HCT116 (cell line): ENCODE results near the gene SVEP1. TPM values are rescaled to one million over a fixed set of nuclear protein-coding genes. Genes with fewer than 3 reads are reported as not detected.

Experiments
- ATAC-seq: fragments of 200-7000 bp; cut with Tn5 transposase; 2 replicates; pipeline ENCODE4 v1.9.1; 2020; ENCODE audit warnings: mild to moderate bottlenecking, moderate library complexity
- BruUV-seq: library from RNA; stranded (reverse); fragments of 400-500 nt; replicated peaks from 2 replicates; lab custom pipeline; 2021; lab: Mats Ljungman, UMichigan
- CTCF ChIA-PET: fragments of 300-600 bp; sonication (Branson Sonifier 250); formaldehyde crosslinking; loops from one replicate; lab custom pipeline; 2021; ENCODE audit warnings: antibody characterized with exemption; lab: Charles Lee
- POLR2A ChIA-PET: fragments of 300-600, 350-600 bp; sonication (Branson Sonifier 250); formaldehyde crosslinking; loops from one replicate; lab custom pipeline; 2021; ENCODE audit warnings: antibody characterized with exemption; lab: Charles Lee
- RAD21 ChIA-PET, 2 experiments: fragments of 300-600 bp; sonication (Branson Sonifier 250); formaldehyde crosslinking; loops; one replicate each; lab custom pipeline; 2023; ENCODE audit warnings: low total read pairs in 2 of 2; ENCODE audit not compliant: uncharacterized antibody in 2 of 2, unreplicated experiment in 2 of 2, low non-redundant PET in 1 of 2; lab: Charles Lee
- DNase-seq: peaks from one replicate; pipeline ENCODE4 v3.0.0-alpha.2; 2010; ENCODE audit warnings: low read depth, low spot score
- H2AFZ ChIP-seq: fragments of 200-600 bp; shearing (Covaris generic), sonication (generic); 2 replicates; pipeline ENCODE4 v1.6.1; 2017; ENCODE audit warnings: low read depth, mixed run types, mixed read lengths, antibody characterized with exemption, low read length; ENCODE audit not compliant: poor library complexity, severe bottlenecking
- H3K27ac ChIP-seq: 2 replicates; pipeline ENCODE4 v1.5.1; 2012; ENCODE audit warnings: low read depth, low read length
- H3K27me3 ChIP-seq: fragments of 200-600 bp; sonication (generic); 2 replicates; pipeline ENCODE4 v1.6.1; 2016; ENCODE audit warnings: mixed run types, low read length, mixed read lengths; ENCODE audit not compliant: insufficient read depth
- H3K36me3 ChIP-seq, 2 experiments: fragments of 200-500 bp in 1 of 2; fragments of 200-600 bp in 1 of 2; sonication (Bioruptor generic) in 1 of 2; sonication (generic) in 1 of 2; 2 replicates each; pipeline versions ENCODE4 v1.5.1 to v1.6.1; 2014 to 2016; ENCODE audit warnings: low read length in 2 of 2, inconsistent platforms in 1 of 2, mixed read lengths in 1 of 2, mixed run types in 1 of 2; ENCODE audit not compliant: insufficient read depth in 2 of 2, control insufficient read depth in 1 of 2
- H3K4me1 ChIP-seq, 2 experiments: fragments of 200-600 bp in 1 of 2; sonication (generic) in 1 of 2; 2 replicates each; pipeline versions ENCODE4 v1.5.1 to v1.6.1; 2012 to 2017; ENCODE audit warnings: low read length in 2 of 2, inconsistent platforms in 1 of 2, mild to moderate bottlenecking in 1 of 2, mixed read lengths in 1 of 2, mixed run types in 1 of 2, moderate library complexity in 1 of 2; ENCODE audit not compliant: insufficient read depth in 2 of 2, control insufficient read depth in 1 of 2
- H3K4me2 ChIP-seq: fragments of 200-600 bp; sonication (generic); 2 replicates; pipeline ENCODE4 v1.6.1; 2017; ENCODE audit warnings: mixed run types, low read length, mixed read lengths
- H3K4me3 ChIP-seq, 2 experiments: fragments of 200-600 bp in 1 of 2; sonication (generic) in 1 of 2; replicated peaks in 1 of 2; 2 replicates each; pipeline ENCODE4 v1.5.1; 2011 to 2016; ENCODE audit warnings: low read length in 2 of 2, control low read depth in 1 of 2, low read depth in 1 of 2, mild to moderate bottlenecking in 1 of 2, mixed read lengths in 1 of 2, mixed run types in 1 of 2
- H3K79me2 ChIP-seq: fragments of 200-600 bp; sonication (generic); 2 replicates; pipeline ENCODE4 v1.6.1; 2017; ENCODE audit warnings: mild to moderate bottlenecking, mixed run types, low read length, moderate library complexity, mixed read lengths; ENCODE audit not compliant: insufficient read depth
- H3K9ac ChIP-seq: fragments of 200-600 bp; sonication (generic); 2 replicates; pipeline ENCODE4 v1.6.1; 2016; ENCODE audit warnings: low read length, mixed read lengths
- H3K9me2 ChIP-seq: fragments of 200-600 bp; sonication (generic), shearing (Covaris generic); 2 replicates; pipeline ENCODE4 v1.6.1; 2017; ENCODE audit warnings: mixed run types, mild to moderate bottlenecking, moderate library complexity; ENCODE audit not compliant: insufficient read depth
- H3K9me3 ChIP-seq, 2 experiments: fragments of 200-500 bp in 1 of 2; fragments of 200-600 bp in 1 of 2; sonication (Bioruptor generic) in 1 of 2; sonication (generic) in 1 of 2; 2 replicates each; pipeline ENCODE4 v1.6.1; 2014 to 2017; ENCODE audit warnings: low read length in 2 of 2, mixed read lengths in 2 of 2, inconsistent platforms in 1 of 2, low read depth in 1 of 2, mild to moderate bottlenecking in 1 of 2, mixed run types in 1 of 2, moderate library complexity in 1 of 2; ENCODE audit not compliant: control insufficient read depth in 1 of 2, insufficient read depth in 1 of 2
- H4K20me1 ChIP-seq: fragments of 200-600 bp; sonication (generic), shearing (Covaris generic); 2 replicates; pipeline ENCODE4 v1.6.1; 2017; ENCODE audit warnings: mixed run types, mild to moderate bottlenecking, moderate library complexity; ENCODE audit not compliant: insufficient read depth
- CEBPB ChIP-seq: IDR thresholded peaks from 2 replicates; pipeline ENCODE4 v1.6.1; 2012; ENCODE audit warnings: low read depth
- ELF1 ChIP-seq: IDR thresholded peaks from 2 replicates; pipeline ENCODE4 v1.6.1; 2012; ENCODE audit warnings: low read depth, borderline replicate concordance
- EZH2 ChIP-seq: fragments of 200-600 bp; sonication (generic); IDR thresholded peaks from 2 replicates; pipeline ENCODE4 v1.6.1; 2017; ENCODE audit warnings: antibody characterized with exemption, mixed run types
- JUND ChIP-seq: IDR thresholded peaks from 2 replicates; pipeline ENCODE4 v1.6.1; 2012
- POLR2A ChIP-seq: IDR thresholded peaks from 2 replicates; pipeline ENCODE4 v1.7.0; 2011; ENCODE audit warnings: borderline replicate concordance; ENCODE audit not compliant: insufficient read depth, insufficient read length; ENCODE audit errors: extremely low read depth
- SIN3A ChIP-seq: IDR thresholded peaks from 2 replicates; pipeline ENCODE4 v1.6.1; 2012; ENCODE audit warnings: low read depth
- SRF ChIP-seq: IDR thresholded peaks from 2 replicates; pipeline ENCODE4 v1.6.1; 2012; ENCODE audit warnings: low read depth
- TCF7L2 ChIP-seq: IDR thresholded peaks from 2 replicates; pipeline ENCODE4 v1.7.0; 2011; ENCODE audit warnings: borderline replicate concordance, inconsistent platforms; ENCODE audit not compliant: insufficient read depth, insufficient read length; ENCODE audit errors: extremely low read depth
- YY1 ChIP-seq: IDR thresholded peaks from 2 replicates; pipeline ENCODE4 v1.6.1; 2011; ENCODE audit warnings: low read length, low read depth, moderate library complexity, mild to moderate bottlenecking; ENCODE audit not compliant: insufficient replicate concordance; ENCODE audit errors: extremely low read depth
- intact Hi-C: fragments of 100-400 bp; cut with micrococcal nuclease; formaldehyde crosslinking; loops from 2 replicates; pipeline ENCODE4 v1.10.0; 2022
- total RNA-seq: library from RNA; stranded (reverse); gene quantifications from one replicate; pipeline ENCODE4 v1.2.1, GENCODE V29; 2021; ENCODE audit not compliant: unreplicated experiment
- TF ChIP-seq, protein P1 (sequence below): IDR thresholded peaks from 2 replicates; pipeline ENCODE4 v1.6.1; 2012; ENCODE audit warnings: low read depth
- TF ChIP-seq, protein P2 (sequence below): IDR thresholded peaks from 2 replicates; pipeline ENCODE4 v1.6.1; 2011; ENCODE audit warnings: mild to moderate bottlenecking, low read length, moderate library complexity; ENCODE audit not compliant: insufficient replicate concordance; ENCODE audit errors: extremely low read depth

SVEP1 gene
- total RNA-seq, 1 experiment from 2014 or later, result 0.15 TPM

DNA sequence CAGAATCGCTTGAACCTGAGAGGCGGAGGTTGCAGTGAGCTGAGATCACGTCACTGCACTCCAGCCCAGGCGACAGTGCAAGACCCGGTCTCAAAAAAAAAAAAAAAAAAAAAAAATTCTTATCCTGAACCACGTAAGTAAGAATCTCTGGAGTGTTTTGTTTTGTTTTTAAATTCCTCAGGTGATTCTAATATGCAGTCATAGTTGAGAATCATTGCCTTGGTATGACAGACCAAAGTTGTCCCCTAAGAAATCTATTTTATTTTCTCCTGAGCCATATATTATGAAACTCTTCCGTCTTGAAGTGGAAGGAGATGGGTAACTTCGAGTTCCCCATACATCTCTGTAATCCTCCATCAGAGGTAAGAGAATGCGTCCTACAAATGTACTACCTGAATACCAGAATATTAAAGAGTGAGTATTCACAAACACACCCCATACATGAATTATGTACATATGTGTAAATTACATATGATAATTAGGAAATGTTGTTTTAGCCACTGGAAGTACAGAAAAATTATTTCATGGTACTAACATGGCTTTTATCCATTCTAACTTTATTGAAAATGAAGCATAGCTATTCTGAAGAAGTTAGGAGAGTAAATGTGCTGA is 26.7 kb upstream of the SVEP1 start:
- ChIA-PET CTCF (no interaction called here), RAD21 (no interaction called here), POLR2A (no interaction called here)
- TF ChIP-seq SRF, result no peak
- TF ChIP-seq JUND, result no peak
- no peak for TF ChIP-seq EZH2
- TF ChIP-seq, protein P1, sequence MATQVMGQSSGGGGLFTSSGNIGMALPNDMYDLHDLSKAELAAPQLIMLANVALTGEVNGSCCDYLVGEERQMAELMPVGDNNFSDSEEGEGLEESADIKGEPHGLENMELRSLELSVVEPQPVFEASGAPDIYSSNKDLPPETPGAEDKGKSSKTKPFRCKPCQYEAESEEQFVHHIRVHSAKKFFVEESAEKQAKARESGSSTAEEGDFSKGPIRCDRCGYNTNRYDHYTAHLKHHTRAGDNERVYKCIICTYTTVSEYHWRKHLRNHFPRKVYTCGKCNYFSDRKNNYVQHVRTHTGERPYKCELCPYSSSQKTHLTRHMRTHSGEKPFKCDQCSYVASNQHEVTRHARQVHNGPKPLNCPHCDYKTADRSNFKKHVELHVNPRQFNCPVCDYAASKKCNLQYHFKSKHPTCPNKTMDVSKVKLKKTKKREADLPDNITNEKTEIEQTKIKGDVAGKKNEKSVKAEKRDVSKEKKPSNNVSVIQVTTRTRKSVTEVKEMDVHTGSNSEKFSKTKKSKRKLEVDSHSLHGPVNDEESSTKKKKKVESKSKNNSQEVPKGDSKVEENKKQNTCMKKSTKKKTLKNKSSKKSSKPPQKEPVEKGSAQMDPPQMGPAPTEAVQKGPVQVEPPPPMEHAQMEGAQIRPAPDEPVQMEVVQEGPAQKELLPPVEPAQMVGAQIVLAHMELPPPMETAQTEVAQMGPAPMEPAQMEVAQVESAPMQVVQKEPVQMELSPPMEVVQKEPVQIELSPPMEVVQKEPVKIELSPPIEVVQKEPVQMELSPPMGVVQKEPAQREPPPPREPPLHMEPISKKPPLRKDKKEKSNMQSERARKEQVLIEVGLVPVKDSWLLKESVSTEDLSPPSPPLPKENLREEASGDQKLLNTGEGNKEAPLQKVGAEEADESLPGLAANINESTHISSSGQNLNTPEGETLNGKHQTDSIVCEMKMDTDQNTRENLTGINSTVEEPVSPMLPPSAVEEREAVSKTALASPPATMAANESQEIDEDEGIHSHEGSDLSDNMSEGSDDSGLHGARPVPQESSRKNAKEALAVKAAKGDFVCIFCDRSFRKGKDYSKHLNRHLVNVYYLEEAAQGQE, result no peak
- no peak for TF ChIP-seq TCF7L2
- no peak for TF ChIP-seq CEBPB
- TF ChIP-seq, protein P2, sequence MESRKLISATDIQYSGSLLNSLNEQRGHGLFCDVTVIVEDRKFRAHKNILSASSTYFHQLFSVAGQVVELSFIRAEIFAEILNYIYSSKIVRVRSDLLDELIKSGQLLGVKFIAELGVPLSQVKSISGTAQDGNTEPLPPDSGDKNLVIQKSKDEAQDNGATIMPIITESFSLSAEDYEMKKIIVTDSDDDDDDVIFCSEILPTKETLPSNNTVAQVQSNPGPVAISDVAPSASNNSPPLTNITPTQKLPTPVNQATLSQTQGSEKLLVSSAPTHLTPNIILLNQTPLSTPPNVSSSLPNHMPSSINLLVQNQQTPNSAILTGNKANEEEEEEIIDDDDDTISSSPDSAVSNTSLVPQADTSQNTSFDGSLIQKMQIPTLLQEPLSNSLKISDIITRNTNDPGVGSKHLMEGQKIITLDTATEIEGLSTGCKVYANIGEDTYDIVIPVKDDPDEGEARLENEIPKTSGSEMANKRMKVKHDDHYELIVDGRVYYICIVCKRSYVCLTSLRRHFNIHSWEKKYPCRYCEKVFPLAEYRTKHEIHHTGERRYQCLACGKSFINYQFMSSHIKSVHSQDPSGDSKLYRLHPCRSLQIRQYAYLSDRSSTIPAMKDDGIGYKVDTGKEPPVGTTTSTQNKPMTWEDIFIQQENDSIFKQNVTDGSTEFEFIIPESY, result no peak
- TF ChIP-seq POLR2A, result no peak
- no peak for TF ChIP-seq SIN3A
- TF ChIP-seq YY1, result no peak
- no peak for TF ChIP-seq ELF1
- Histone ChIP-seq H3K27me3 (no peaks in the 10 kb centered on the region), H3K9me2 (no peaks in the 10 kb centered on the region), H3K27ac (no peak overlapping the region), H3K4me2 (no peak overlapping the region), H3K4me1 (peaks cover 4 to 6% of the 10 kb centered on the region in 2 experiments; a peak in 3 of 4 replicates), H2AFZ (no peak overlapping the region), H3K9ac (no peak overlapping the region), H3K79me2 (no peaks in the 10 kb centered on the region), H3K9me3 (no peaks in the 10 kb centered on the region), H3K4me3 (no peak overlapping the region), H4K20me1 (no peaks in the 10 kb centered on the region), H3K36me3 (no peaks in the 10 kb centered on the region)
- DNase-seq (no peak), ATAC-seq (no peak)
- BruUV-seq, result no TSS peak
- intact Hi-C loops, result no loop called here
